Activated CD4-positive, alpha-beta T cell treated with anti-CD3 and anti-CD28 coated beads, Interleukin-2, amount 50 U/mL, for 4 hours (primary cell): ENCODE results near the gene ELK3.

Experiments used
- DNase-seq, 2 experiments: peaks; one replicate each; pipeline ENCODE4 v3.0.0-alpha.2; 2020

The ELK3 gene

DNA sequence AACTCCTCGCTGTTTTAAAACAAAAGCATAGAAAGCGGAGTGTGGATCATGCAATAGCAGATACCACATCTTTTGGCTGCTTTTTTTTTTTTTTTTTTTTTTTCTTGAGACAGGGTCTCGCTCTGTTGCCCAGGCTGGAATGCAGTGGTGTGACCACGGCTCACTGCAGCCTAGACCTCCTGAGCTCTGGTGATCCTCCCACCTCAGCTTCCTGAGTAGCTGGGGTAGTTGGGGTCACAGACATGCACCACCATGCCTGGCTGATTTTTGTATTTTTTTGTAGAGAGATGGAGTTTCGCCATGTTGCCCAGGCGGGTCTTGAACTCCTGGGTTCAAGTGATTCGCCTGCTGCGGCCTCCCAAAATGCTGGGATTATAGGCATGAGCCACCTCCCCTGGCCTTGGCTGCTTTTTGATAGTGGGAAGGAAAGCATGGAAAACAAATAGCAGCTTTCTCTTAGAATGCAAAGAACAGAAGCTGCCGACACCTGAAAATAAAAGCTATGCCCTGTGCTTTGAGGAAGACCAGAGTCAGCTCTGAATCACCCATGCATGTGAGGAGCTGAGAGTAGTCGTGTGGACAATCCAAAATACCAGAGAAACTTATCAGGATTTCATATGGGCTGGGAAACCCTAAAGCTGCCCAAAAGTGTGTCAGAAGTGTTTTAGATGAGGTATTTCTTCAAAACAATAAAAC, 3.6 kb upstream of the ELK3 start:
- DNase-seq = no peak

DNA sequence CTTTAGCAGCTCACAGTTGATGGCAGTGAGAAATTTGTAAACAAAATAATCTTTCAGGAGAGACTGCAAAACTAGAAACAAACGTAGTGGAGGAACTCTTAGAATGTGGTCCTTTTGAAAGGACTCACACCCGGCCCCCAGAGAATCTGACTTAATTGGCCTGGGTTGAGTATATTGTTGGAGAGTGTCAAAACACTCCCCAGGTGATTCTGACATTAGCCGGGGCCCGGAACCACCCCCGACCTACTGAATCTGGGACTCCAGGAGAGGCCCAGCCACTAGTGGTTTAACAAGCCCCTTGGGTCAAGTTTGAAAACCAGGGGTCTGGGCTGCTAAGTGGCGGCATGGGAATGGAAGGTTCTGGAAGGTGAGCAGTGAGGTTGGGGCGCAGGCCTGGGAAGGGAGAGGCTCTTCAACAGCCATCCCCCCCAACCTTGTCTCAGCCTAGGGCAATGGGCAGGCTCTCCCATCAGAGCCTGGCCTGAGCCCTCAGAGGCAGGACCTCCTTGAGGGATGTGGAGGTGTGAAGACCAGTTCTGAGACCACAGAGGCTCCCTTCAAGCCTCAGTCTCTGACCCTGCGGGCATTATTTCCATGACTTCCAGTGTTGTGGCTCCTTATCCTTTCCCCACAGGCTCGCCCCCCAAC, 1.1 kb upstream of the ELK3 start:
- no peak for DNase-seq

DNA sequence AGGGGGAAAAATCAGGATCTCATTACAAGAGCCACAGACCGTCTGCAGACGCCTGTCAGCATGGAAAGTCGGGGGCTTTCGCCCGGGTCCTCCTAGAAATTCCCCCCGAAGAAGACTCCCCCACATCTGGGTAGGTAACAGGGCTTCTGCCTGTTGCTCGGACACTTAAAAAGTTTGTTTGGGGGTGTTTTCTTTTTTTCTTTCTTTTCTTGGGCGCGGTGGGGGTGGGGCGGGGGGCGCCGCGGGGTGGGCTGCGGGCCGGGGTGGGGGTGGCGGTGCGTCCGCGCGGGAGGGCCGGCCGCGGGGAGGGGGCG, 358 bp downstream of the ELK3 start:
- DNase-seq = no peak

DNA sequence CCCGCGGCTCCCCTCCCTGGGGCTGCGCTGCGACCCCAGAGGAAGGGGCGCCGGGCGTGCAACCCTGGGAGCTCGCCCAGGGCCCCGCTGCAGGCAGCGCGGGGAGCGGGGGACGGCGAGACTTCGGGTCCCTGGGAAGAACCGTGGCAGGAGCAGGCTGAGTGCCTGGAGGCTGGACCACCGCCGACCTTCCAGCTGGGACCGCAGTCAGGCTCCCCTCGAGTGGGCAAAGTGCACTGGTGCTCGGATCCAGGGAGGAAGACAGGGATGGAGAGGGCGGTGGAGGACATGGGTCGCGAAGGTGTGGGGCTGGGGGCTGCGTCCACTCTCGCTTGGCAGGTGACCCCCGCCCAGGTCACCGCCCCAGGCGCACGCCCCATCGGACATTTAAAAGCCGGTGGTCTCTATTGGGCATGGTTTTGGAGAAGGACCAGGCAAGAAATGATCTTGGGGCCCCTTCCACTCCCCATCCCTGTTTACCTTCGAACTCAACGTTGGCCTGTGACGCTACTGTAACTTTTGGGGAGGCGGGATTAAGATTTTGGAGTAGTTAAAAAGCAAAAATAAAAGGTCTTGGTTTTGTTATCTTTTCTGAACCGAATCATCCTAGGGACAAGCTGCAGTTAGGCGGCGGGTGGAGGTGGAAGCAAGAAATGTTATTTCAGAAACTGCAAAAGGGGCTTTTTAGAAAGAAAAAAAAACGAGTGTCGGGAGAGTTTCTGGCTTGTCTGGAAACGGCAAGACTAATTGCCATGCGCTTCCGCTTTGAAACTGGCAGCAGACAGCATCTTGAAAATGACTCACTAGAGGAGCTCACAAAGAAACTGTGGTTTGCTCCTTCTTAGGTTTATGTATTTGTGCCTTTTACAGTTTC, 1.0 kb downstream of the ELK3 start:
- peak; percentile 70 to 74 for DNase-seq

DNA sequence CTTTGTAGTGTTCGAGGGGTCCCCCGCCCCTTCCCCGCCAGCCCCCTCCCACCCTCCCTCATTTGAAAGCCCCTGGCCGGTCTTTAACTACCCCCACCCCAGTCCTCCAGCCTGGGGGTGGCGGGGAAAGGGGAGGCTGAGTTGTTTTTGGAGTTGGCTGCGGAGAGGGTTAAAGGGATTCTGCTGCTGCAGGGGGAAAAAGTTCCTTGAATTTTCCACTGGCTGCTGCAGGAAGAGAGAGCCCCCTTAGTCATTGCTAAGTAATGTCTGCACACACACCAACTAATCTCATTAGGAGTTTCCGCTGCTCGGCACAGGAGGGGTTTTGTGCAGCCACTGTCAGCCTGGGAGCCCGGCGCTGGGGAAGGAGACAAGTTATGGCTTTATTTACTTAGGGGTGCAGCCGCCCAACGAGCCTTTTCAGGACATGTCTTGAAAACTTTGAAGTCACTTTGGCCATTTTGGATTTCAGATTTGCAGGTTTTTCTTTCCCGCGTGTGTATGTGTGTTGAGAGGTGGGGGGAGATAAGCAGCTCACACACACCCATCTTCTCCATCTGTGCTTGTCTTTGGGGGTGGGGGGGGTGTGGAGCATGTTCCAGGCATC, 1.8 kb downstream of the ELK3 start:
- DNase-seq = peak; percentile 40

DNA sequence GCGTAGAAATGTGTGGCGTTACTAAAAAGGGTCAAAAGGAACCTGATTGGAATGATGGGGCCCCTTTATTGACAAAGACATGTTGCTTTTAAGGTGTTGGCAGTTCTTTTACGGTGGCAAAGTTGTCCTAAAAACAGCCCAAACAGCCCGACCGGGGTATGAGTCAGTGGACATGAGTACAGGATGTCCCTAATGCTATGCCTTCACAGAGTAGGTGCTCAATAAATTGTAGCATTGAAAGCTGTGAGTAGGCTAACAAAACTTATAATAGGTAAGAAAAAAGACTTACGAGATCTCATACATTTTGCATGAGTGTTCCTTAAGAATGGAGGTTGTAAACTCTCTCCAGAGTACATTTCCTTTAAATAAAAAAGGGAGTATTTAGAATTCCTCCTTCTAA, 2.6 kb downstream of the ELK3 start:
- DNase-seq = peak; percentile 9 to 18

DNA sequence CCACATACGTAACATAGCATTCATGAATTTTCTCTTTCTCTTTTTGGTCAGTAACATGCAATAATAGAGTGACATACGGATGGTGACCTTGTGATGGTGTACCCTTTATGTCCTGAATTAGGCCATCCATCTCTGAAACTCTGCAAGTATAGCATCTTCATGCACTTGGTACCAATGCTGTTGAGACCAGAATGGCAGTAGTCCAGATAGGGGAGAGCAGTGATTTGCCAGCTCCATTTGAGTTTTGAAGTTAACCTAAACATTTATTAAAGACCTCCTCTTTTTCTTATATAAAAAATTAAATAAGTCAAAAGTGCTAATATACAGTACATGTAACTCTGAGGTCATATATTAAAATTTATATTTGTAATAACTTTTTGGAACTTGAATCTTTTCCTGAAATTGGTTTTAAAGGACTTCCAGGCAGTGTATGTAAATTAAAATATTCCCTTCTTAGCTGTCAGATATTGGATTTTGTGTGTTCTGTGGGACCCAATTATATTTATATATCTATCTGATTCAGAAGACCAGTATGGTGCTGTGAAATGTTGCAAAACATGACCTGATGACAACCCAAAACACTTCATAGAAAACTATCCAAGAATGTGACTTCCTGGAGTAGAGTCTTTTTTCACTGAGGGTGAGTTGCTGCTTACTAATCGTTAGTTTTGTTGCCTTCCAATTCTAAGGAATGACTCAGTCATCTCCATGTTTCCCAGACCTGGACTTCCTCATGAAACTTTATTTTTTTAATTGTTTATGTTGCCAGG, 3.5 kb downstream of the ELK3 start:
- no peak for DNase-seq

DNA sequence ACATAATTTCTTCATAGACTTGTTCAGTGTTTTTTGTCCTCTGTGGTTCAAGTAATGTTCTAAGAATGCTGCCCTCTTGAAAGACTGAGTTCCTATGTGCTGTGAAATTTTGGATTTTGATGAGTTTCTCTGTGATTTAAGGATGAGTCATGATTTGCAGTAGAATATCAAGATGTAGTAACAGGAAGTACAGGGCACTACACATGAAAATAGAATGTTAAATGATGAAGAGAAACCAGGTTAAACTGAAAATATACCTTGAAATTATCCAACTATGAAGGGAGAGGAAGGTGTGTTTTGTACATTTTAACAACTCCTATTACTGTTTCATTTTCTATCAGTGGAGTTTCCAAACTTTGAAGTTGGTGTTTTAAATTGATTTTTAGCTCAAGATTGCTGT, 4.8 kb downstream of the ELK3 start:
- no peak for DNase-seq

DNA sequence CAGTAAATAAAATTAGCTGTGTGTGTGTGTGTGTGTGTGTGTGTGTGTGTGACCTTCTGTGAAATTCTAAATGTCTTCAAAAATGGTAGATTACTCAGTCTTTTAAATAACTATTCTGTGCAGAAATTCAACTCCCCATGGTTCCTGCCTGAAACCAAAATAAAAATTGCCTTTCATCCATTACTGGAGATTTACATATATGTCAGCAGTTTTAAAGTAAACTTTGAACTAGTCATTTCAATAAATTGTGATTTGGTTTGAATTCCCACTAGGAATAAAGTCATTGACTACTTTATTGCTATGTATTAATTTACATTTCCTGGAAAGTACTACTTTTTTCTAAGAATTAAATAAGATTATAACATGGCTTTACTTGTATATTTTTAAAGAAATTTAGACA, 5.3 kb downstream of the ELK3 start:
- DNase-seq = no peak

DNA sequence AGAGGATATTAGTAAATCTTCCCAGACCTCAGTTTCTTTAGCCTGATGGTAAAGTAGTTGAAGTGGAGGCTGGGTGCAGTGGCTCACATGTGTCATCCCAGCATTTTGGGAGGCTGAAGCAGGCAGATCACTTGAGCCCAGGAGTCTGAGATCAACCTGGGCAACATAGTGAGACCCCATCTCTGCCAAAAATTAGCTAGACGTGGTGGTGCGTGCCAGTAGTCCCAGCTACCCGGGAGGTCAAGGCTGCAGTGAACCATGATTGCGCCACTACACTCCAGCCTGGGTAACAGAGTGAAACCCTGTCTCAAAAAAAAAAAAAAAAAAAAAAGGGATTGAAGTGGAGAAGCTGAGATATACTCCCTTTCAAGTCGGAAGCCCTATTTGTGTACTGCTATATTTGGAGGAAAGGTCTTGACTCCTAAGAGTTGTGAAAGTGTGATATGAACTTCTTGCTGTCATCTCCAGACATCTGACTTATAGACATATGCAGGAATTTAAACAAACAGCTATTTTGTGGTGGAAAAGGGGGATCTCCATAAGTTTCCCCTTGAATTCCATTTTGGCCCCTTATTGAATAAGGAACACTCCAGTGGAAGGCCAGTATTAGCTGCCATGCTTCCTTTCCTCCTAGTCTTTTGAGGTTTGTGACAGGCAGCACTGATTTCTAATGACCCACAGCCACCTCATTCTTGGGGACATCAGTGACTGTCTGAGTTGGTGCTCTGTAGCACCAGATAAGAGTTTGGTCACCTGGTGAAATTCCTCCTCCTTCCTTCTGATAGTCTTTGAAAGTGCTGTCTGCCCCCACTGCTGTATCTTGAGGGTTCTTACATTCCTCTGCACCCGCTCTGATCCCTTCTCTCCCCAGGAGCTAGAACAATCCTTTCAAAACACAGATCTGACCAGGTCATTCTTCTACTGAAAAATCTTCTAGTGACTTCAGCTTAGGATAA, 7.4 kb downstream of the ELK3 start:
- no peak for DNase-seq

DNA sequence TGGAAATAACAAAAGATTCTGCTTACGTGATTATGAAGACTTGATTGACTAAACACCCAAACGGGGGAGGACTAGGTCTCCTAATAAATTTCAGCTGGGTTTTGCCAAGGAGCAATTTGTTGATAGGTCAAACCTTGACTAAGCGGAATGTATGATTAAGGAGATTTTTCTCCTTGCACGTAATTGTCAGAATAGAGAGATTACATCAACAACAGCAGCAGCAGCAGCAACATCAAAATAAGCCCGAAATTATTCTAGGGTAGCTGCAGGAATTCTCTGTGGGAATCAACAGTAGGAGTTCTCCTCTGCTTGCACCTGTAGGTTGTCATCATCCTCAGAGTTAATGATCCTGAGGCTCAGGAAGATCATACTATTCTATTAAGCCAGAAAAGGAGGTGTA, 10.2 kb downstream of the ELK3 start:
- DNase-seq = no peak

DNA sequence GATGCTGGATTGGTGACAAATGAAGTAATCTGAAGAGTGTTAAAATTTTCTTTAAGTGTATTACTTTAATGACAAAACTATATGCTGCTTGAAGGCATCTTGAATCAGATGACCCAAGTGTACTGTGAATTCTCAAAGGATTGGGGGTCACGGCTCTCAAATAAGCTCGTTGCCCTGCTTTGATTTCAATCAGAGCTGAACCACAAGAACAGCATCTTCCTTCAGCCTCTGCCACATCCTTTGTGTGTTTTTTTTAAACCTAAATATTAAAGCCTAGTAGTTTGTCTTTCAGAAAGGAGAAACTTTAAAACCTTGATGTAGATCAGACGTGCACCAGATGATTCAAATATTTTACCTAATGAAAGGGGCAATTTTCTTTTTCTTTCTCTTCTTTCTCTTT, 11.7 kb downstream of the ELK3 start:
- no peak for DNase-seq

DNA sequence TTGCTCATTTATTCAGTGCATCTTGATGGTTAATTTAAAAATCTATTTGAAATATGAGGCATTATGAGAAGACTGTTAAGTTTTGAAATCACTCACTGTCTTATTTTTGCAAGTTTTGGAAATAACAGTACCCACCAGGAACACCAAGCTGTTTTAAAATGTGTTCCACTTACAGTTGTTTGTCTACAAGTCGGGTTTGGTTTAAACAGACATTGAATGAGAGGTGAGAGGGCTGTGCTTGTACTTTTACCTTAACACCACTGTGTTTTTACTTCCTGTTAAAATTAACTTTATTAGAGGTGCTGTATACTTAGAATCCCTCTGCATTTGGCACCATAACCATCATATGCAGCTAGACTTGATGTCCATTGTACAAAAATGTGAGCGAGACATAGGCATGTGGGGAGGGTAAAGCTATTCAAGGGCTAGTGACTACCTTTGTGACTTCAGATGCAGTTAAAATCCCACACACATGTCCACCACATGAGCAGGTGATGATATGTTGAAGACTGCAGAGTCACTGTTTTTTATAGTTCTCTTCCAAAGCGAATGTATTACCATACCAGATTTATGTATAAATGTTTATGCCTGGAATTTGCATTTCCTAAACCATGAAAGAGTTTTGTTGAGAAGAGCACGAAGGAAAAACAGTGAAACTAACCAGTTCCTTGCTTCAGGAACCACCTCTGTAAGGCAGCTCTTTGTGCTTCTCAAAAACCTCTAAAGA, 12.9 kb downstream of the ELK3 start:
- DNase-seq = no peak

DNA sequence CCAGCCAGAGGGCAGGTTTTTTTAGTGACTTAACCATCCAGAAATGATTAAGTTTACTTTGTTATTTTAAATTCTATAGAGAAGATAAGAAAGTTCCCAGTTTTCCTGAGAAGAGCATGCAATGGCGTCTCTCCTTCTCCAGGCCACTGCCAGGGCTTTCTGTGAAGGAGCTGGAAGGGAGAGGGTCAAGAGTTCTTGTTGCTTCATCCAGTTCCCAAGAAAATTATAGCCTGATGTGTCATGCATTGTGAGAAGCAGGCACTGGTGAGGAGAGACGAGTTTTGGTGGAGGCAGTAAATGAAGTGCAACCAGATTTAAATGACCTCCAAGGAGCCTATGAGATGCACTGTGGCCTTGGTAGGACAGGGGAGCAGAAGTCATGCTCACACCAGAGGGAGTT, 14.2 kb downstream of the ELK3 start:
- DNase-seq = no peak

DNA sequence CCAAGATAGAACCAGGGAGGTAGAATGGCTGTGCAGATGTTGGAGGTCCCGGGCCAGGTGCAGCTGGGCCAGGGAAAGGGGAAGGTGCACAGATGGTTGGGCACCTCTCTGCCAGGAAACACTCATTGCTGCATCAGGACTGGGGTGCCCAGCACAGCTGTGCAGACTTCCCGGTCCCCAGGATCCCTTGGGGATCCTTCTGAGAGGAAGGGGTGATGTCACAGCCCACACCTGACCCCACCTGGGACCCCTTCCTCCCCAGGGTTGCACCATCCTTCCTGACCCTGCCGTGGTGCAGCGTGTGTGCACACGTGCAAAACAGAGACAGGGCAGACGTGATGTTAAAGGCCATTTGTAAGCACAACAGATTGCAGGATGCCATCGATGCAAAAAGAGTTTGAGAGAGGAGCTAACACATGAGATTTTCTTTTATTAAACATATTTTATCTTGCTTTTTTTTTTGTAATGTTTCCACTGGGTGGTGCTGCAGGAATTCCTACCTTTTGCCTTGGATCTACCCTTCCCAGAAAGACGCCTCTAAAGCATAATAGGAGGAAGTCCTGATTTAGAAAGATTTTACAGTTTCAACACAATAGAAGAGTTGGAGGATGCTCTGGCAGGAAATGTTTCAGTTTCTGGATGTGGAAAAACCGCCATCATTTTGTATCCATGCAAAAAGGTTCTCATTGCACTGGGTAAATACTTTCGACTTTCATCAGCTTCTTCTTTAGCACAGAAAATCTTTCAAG, 14.8 kb downstream of the ELK3 start:
- DNase-seq = no peak

DNA sequence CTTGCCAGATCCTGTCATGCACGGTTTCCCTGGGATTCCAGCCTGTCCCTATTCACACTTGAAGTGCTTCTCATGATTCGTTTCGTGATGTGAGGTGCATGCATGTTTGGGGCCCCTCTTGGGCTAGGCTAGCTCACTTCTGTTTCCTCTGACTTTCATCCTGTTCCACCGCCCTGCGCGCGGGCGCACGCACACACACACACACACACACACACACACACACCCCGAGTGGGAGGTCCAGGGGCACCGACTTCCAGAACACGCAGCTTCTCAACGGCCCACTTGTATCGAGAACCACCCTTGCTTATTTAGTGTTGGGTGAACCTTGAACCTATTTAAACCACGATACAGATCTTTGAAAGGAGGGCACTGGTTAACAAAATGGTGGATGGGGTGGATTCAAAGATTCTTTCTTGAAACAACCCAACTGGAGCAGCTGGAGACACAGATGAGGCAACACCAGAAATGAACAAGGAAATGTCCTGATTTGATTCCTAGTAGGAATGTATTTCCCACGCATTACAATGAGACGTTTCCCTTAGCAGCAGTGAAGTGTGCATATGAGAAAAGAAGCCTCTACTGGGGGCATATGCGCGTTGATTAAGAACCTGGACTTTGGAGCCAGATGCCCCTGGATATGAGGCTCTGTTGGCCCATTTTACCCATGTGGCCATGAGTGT, 16.3 kb downstream of the ELK3 start:
- DNase-seq = peak; percentile 24 to 41

DNA sequence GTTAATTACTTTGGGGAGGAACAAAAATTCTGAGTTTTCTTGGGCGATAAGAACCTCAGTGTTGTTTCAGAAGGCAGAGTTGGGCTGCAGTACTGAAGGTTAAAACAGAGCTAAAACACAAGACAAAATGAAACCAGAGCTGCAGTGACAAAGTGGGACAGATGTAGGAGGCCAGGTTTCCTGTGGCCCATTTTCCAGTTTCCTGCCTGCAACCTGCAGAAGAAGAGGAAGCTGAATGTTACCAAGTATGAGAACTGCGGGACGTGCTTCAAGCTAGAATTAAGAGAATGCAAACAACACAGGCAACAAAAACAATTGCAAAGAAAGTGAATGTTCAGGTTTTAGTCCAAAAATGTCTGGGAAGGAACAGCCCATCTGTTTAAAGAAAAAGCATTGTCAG, 17.8 kb downstream of the ELK3 start:
- no peak for DNase-seq

DNA sequence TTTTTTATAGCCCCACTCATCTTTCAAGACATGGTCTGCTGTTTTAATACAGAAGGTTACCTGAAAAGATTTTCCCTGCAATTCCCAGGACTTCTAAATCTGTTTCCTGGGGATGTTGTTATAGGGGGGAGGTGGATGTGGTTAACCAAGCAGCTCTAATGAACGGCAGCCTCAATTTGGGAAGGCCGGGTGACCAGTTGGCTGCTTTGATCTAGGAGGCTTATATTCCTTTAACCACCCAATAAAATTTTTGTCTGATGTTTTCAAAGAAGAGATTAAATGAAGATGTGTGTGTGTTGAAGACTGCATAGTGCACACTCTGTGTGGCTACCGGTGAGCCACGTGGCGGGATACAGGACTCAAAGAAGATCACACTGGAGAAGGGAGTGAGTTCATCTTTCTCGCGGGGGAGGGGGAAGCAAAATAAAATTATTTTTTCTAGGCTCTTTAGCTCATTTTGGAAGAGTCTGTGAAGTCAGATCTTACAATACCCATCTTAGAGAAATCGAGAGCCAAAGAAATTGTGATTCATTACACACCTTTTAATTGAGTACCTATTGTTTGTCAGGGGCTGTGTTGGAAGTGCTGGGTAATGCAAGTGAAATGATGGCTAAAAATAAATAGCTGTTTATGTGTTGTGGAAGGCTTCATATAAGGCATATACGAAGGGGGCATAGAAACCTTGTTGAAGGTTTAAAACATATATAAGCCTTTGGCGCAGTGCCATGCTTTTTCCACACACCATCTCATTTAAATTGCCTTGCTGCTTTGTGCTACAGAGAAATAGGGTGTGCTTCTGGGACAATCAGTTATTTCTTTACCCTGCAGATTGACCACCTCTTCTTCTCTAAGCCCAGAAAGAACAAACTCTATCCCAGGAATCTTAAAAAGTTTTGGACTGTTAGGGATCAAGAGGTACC, 18.5 kb downstream of the ELK3 start:
- DNase-seq = no peak

DNA sequence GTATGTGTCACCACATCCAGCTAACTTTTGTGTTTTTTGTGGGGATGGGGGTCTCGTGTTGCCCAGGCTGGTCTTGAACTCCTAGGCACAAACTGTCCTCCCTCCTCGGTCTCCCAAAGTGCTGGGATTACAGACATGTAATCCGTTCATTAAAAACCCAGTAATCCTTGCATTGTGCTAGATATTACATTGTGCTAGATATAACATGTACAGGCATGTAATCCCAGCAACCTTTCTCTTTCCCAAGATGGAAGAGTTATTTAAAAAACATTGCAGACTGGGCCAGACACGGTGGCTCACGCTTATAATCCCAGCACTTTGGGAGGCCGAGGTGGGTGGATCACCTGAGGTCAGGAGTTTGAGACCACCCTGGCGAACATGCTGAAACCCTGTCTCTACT, 19.7 kb downstream of the ELK3 start:
- DNase-seq = no peak
